GM20000 (cell line): ENCODE results near the gene SIRT7.
"Not testable (repeated sequence)": the region's sequence is repeated elsewhere in the genome, so short reads cannot be mapped to it uniquely, and the experiment has no call there.

Experiments used
- DNase-seq: peaks from one replicate; pipeline ENCODE4 v3.0.0; 2012; ENCODE audit warnings: low spot score
- CTCF ChIP-seq: IDR thresholded peaks from 2 replicates; pipeline ENCODE4 v1.5.1; 2012; ENCODE audit warnings: mild to moderate bottlenecking, control low read depth; ENCODE audit errors: extremely low read depth, missing control alignments

SIRT7 gene

GRCh38 chr17:81923302-81924260 is 5.6 kb upstream of the SIRT7 start:
- DNase-seq = no peak

GRCh38 chr17:81922566-81923301 is 4.8 kb upstream of the SIRT7 start:
- no peak for DNase-seq
- no peak for TF ChIP-seq CTCF

More at GRCh38 chr17:81923302-81924260, 5.6 kb upstream of the SIRT7 start:
- no peak for TF ChIP-seq CTCF

GRCh38 chr17:81921996-81922565 is 4.1 kb upstream of the SIRT7 start:
- no peak for DNase-seq

GRCh38 chr17:81921537-81921862 is 3.5 kb upstream of the SIRT7 start:
- TF ChIP-seq CTCF = no peak

More at GRCh38 chr17:81921996-81922565, 4.1 kb upstream of the SIRT7 start:
- no peak for TF ChIP-seq CTCF

GRCh38 chr17:81920612-81921536 is 2.9 kb upstream of the SIRT7 start:
- no peak for TF ChIP-seq CTCF
- no peak for DNase-seq

More at GRCh38 chr17:81921537-81921862, 3.5 kb upstream of the SIRT7 start:
- DNase-seq = no peak

GRCh38 chr17:81918832-81919545 is 1.0 kb upstream of the SIRT7 start:
- TF ChIP-seq CTCF = no peak
- no peak for DNase-seq

GRCh38 chr17:81918333-81918669 is 325 bp upstream of the SIRT7 start:
- not testable (repeated sequence) for DNase-seq
